HEK293T (cell line): ENCODE measurements around the gene USP24.

Experiments
- CTCF ChIA-PET: fragments of 350-600 bp; formaldehyde crosslinking; extraction: SDS; loops from one replicate; lab custom pipeline; 2021; ENCODE audit warnings: antibody characterized with exemption, inconsistent platforms; lab: Yijun Ruan, JAX
- POLR2A ChIA-PET: fragments of 350-600 bp; formaldehyde crosslinking; extraction: SDS; loops from one replicate; lab custom pipeline; 2020; ENCODE audit warnings: antibody characterized with exemption, inconsistent platforms; lab: Yijun Ruan, JAX
- DNase-seq: peaks from one replicate; pipeline ENCODE4 v3.0.0; 2012; ENCODE audit warnings: mixed read lengths; ENCODE audit errors: extremely low spot score
- ARNT ChIP-seq: fragments of 450-650 bp; IDR thresholded peaks from 2 replicates; pipeline ENCODE4 v1.6.1; 2017; ENCODE audit warnings: mild to moderate bottlenecking
- BHLHE40 ChIP-seq: fragments of 450-650 bp; IDR thresholded peaks from 2 replicates; pipeline ENCODE4 v1.6.1; 2016; ENCODE audit warnings: mild to moderate bottlenecking, moderate library complexity, borderline replicate concordance
- CTBP1 ChIP-seq: fragments of 450-650 bp; IDR thresholded peaks from 2 replicates; pipeline ENCODE4 v1.6.1; 2016; ENCODE audit warnings: borderline replicate concordance
- ELF4 ChIP-seq: fragments of 450-650 bp; IDR thresholded peaks from 2 replicates; pipeline ENCODE4 v1.6.1; 2017; ENCODE audit warnings: antibody characterized with exemption
- FOXA1 ChIP-seq: fragments of 450-650 bp; IDR thresholded peaks from 2 replicates; pipeline ENCODE4 v1.6.1; 2016; ENCODE audit warnings: mild to moderate bottlenecking
- FOXK2 ChIP-seq: fragments of 450-650 bp; IDR thresholded peaks from 2 replicates; pipeline ENCODE4 v1.6.1; 2016; ENCODE audit warnings: mild to moderate bottlenecking
- FOXM1 ChIP-seq: fragments of 450-650 bp; IDR thresholded peaks from 2 replicates; pipeline ENCODE4 v1.6.1; 2017; ENCODE audit warnings: mild to moderate bottlenecking, borderline replicate concordance
- HDGF ChIP-seq: fragments of 450-650 bp; IDR thresholded peaks from 2 replicates; pipeline ENCODE4 v1.6.1; 2017; ENCODE audit warnings: antibody characterized with exemption, borderline replicate concordance
- L3MBTL2 ChIP-seq: fragments of 450-650 bp; conservative IDR thresholded peaks from 2 replicates; pipeline ENCODE4 v1.6.1; 2016; ENCODE audit warnings: mild to moderate bottlenecking
- LEF1 ChIP-seq: fragments of 450-650 bp; IDR thresholded peaks from 2 replicates; pipeline ENCODE4 v1.6.1; 2017; ENCODE audit warnings: mild to moderate bottlenecking, borderline replicate concordance
- NFRKB ChIP-seq: fragments of 450-650 bp; IDR thresholded peaks from 2 replicates; pipeline ENCODE4 v1.6.1; 2016; ENCODE audit warnings: mild to moderate bottlenecking, moderate library complexity
- PKNOX1 ChIP-seq: fragments of 450-650 bp; IDR thresholded peaks from 2 replicates; pipeline ENCODE4 v1.6.1; 2016
- SP1 ChIP-seq: fragments of 450-650 bp; IDR thresholded peaks from 2 replicates; pipeline ENCODE4 v1.6.1; 2017
- SUZ12 ChIP-seq: fragments of 450-650 bp; IDR thresholded peaks from 2 replicates; pipeline ENCODE4 v1.6.1; 2016; ENCODE audit warnings: mild to moderate bottlenecking
- TARDBP ChIP-seq: fragments of 450-650 bp; IDR thresholded peaks from 2 replicates; pipeline ENCODE4 v1.6.1; 2016
- ZNF384 ChIP-seq: fragments of 450-650 bp; IDR thresholded peaks from 2 replicates; pipeline ENCODE4 v1.6.1; 2016

Gene USP24

DNA sequence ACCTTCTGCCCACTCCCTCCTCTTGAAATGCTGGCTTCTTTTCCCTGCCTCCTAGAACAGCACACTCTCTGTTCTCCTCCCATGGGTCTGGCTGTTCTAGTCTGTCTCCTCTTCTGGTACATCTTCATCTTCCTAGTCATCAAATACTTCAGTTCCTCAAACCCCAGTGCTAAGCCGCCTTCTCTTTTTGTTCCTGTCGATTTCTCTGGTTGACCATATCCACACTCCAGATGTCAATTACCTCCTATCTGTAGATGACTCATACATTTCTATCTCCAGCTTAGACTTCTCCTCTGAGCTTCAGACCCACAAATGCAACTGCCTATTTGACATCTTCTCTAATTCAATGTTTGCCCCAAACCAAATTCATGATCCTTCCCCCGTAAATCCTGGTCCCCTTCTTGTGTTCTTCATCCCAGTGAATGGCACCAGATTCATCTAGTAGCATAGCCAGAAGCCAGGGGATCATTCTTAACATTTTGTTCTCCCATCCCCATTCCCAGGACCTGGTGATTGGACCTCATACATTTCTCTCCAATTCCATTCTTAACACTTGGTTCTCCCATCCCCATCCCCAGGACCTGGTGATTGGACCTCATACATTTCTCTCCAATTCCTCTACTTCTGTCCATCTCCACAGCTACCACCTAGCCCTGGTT is 35.9 kb downstream of the USP24 start:
- TF ChIP-seq FOXK2 (no peak), CTBP1 (no peak), SP1 (no peak)
- DNase-seq, result no peak
- ChIA-PET CTCF (no interaction called here), POLR2A (interaction anchor here (0.8 kb wide), 1 partner anchor 10 kb away, joined by 3 read pairs; no protein-coding TSS in a partner anchor)

- ChIA-PET POLR2A (no interaction called here), CTCF (interaction anchor here (0.6 kb wide), 1 partner anchor 30 kb away, joined by 10 read pairs; no protein-coding TSS in a partner anchor)
- no peak for TF ChIP-seq LEF1
- TF ChIP-seq L3MBTL2, result no peak
- no peak for TF ChIP-seq FOXA1
- no peak for TF ChIP-seq HDGF
- no peak for TF ChIP-seq CTBP1
- TF ChIP-seq SUZ12, result no peak
- no peak for TF ChIP-seq NFRKB
- no peak for TF ChIP-seq TARDBP
- no peak for TF ChIP-seq FOXK2
- no peak for TF ChIP-seq ZNF384
- no peak for TF ChIP-seq PKNOX1
- DNase-seq, result no peak
These were observed 42.5 kb downstream of the USP24 start for GRCh38 chr1:55172687-55173086.

- ChIA-PET POLR2A (no interaction called here), CTCF (interaction anchor here (0.6 to 1.0 kb wide), 2 partner anchors 29 to 41 kb away, joined by 3 to 10 read pairs; no protein-coding TSS in a partner anchor)
- TF ChIP-seq FOXK2, result no peak
- TF ChIP-seq TARDBP, result no peak
- TF ChIP-seq L3MBTL2, result no peak
- no peak for TF ChIP-seq BHLHE40
- TF ChIP-seq FOXM1, result no peak
- no peak for TF ChIP-seq NFRKB
- no peak for TF ChIP-seq CTBP1
- no peak for DNase-seq
These were observed 42.9 kb downstream of the USP24 start for GRCh38 chr1:55172272-55172671.

- DNase-seq, result no peak
- no peak for TF ChIP-seq PKNOX1
- no peak for TF ChIP-seq BHLHE40
- no peak for TF ChIP-seq SUZ12
- ChIA-PET CTCF (interaction anchor here (1.0 kb wide), 1 partner anchor 42 kb away, joined by 3 read pairs; no protein-coding TSS in a partner anchor), POLR2A (no interaction called here)
These were observed 43.5 kb downstream of the USP24 start for GRCh38 chr1:55171694-55172093.

DNA sequence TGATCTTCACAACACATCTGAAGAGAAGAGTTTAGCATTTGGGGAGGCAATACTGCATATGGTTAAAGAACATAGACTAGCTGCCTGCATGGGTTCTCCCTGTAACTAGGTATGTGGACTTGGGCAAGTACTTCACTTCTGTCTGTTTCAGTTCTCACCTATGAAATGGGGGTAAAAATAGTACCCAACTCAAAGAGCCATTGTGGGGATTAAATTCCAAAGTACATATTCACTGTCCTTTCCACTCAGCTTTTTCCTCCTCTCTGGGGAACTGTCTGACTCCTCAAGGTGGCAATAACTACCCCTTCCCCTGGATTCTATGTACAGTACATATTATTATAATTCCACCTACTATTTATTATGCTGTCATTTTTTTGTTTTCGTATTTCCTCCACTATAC is 44.7 kb downstream of the USP24 start:
- TF ChIP-seq BHLHE40 (no peak), FOXM1 (no peak), NFRKB (no peak), FOXK2 (no peak), TARDBP (no peak), SUZ12 (no peak), L3MBTL2 (no peak)
- ChIA-PET CTCF (no interaction called here), POLR2A (no interaction called here)
- DNase-seq, result no peak

- CTCF ChIA-PET, result no interaction called here
- DNase-seq, result no peak
These were observed 46.0 kb downstream of the USP24 start for GRCh38 chr1:55169126-55169525.

More at GRCh38 chr1:55169126-55169525, 46.0 kb downstream of the USP24 start:
- POLR2A ChIA-PET, result no interaction called here
- TF ChIP-seq CTBP1 (no peak), FOXM1 (no peak), ELF4 (no peak), ARNT (no peak), BHLHE40 (no peak), NFRKB (no peak), FOXA1 (no peak), SP1 (no peak), SUZ12 (no peak), ZNF384 (no peak), PKNOX1 (no peak), LEF1 (no peak), FOXK2 (no peak)
